ENCODE measurements around the gene ESPN.

DNA sequence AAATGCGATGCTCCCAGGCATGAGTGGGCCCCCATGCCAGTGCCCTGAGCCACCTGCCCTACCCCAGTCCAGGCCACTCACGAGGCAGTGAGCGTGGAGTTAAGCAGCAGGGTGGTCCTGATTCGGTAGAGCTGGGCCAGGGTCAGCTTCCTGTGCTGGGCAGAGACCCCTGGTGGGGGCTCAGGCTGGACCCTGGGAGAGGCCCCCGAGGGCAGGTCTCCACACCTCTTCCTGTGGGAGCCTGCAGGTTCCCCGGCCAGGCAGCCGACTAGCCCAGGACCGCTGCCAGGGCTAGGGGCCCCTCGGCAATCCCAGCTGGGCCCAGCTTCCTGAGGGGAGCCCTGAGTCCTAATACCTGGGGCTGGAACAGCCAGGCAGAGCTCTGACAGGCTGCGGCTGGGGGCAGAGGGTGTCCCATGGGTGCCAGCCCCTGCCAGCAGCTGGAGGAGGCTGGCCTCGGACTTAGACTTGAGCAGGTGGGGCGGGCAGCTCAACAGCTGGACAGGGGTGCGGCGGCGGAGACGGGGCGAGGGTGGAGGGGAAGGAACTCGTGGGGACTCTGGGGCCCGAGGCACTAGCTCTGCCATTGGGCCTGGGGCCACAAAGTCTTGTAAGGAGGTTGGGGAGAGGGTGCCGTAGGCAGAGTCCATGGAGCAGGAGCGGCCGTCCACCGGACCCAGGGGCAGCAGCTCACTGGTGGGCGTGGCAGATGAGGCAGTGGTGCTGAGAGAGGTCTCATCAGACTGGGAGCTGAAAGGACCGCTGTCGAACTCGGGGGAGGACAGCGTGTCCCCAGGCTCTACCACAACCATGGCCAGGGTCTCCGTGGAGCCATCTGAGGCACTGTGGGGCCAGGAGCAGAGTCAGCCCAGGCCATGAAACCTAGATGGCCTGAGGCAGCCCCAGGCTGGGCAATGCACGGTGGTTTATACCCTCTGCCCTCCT is 43.4 kb downstream of the ESPN start:
- TF ChIP-seq, protein P1, sequence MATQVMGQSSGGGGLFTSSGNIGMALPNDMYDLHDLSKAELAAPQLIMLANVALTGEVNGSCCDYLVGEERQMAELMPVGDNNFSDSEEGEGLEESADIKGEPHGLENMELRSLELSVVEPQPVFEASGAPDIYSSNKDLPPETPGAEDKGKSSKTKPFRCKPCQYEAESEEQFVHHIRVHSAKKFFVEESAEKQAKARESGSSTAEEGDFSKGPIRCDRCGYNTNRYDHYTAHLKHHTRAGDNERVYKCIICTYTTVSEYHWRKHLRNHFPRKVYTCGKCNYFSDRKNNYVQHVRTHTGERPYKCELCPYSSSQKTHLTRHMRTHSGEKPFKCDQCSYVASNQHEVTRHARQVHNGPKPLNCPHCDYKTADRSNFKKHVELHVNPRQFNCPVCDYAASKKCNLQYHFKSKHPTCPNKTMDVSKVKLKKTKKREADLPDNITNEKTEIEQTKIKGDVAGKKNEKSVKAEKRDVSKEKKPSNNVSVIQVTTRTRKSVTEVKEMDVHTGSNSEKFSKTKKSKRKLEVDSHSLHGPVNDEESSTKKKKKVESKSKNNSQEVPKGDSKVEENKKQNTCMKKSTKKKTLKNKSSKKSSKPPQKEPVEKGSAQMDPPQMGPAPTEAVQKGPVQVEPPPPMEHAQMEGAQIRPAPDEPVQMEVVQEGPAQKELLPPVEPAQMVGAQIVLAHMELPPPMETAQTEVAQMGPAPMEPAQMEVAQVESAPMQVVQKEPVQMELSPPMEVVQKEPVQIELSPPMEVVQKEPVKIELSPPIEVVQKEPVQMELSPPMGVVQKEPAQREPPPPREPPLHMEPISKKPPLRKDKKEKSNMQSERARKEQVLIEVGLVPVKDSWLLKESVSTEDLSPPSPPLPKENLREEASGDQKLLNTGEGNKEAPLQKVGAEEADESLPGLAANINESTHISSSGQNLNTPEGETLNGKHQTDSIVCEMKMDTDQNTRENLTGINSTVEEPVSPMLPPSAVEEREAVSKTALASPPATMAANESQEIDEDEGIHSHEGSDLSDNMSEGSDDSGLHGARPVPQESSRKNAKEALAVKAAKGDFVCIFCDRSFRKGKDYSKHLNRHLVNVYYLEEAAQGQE (IDR thresholded peaks at IDR 0.05; ENCODE audit: low read depth, low read length): no peak
- TF ChIP-seq, protein P2, sequence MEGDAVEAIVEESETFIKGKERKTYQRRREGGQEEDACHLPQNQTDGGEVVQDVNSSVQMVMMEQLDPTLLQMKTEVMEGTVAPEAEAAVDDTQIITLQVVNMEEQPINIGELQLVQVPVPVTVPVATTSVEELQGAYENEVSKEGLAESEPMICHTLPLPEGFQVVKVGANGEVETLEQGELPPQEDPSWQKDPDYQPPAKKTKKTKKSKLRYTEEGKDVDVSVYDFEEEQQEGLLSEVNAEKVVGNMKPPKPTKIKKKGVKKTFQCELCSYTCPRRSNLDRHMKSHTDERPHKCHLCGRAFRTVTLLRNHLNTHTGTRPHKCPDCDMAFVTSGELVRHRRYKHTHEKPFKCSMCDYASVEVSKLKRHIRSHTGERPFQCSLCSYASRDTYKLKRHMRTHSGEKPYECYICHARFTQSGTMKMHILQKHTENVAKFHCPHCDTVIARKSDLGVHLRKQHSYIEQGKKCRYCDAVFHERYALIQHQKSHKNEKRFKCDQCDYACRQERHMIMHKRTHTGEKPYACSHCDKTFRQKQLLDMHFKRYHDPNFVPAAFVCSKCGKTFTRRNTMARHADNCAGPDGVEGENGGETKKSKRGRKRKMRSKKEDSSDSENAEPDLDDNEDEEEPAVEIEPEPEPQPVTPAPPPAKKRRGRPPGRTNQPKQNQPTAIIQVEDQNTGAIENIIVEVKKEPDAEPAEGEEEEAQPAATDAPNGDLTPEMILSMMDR (IDR thresholded peaks at IDR 0.05): no peak

All from SK-N-SH (cell line).